ENCODE data around the gene ZNF701. TPM values are rescaled to one million over a fixed set of nuclear protein-coding genes. Genes with fewer than 3 reads are reported as not detected.

Gene ZNF701
- total RNA-seq, 1 experiment from 2014 or later: 9.0 TPM

- Histone ChIP-seq H3K9me3 (ENCODE audit: control insufficient read depth in 1 of 2, insufficient read depth in 1 of 2, low read depth in 1 of 2, low read length in 2 of 2) (no peaks in the 10 kb centered on the region; a peak in 1 of 4 replicates), H3K9me2 (ENCODE audit: insufficient read depth) (no peaks in the 10 kb centered on the region), H2AFZ (ENCODE audit: low read depth, low read length, poor library complexity, severe bottlenecking) (no peak overlapping the region), H3K27ac (ENCODE audit: low read depth, low read length) (no peak overlapping the region), H3K4me2 (ENCODE audit: low read length) (no peak overlapping the region), H3K36me3 (ENCODE audit: control insufficient read depth in 1 of 2, insufficient read depth in 2 of 2, low read length in 2 of 2) (no peaks in the 10 kb centered on the region), H3K4me3 (replicated peaks in 1 of 2; ENCODE audit: low read depth in 1 of 2, low read length in 2 of 2) (no peak overlapping the region), H3K9ac (ENCODE audit: low read length) (no peak overlapping the region), H4K20me1 (ENCODE audit: insufficient read depth) (no peaks in the 10 kb centered on the region), H3K79me2 (ENCODE audit: insufficient read depth, low read length) (no peaks in the 10 kb centered on the region), H3K27me3 (ENCODE audit: insufficient read depth, low read length) (no peaks in the 10 kb centered on the region), H3K4me1 (ENCODE audit: control insufficient read depth in 1 of 2, insufficient read depth in 2 of 2, low read length in 2 of 2) (peaks cover 0 to 16% of the 10 kb centered on the region in 2 experiments; a peak in 2 of 4 replicates)
- RAD21 ChIA-PET (ENCODE audit: low non-redundant PET in 1 of 2, low total read pairs in 2 of 2, uncharacterized antibody in 2 of 2, unreplicated experiment in 2 of 2): no interaction called here
- TF ChIP-seq ZFX (IDR thresholded peaks at IDR 0.05): no peak
- no peak for TF ChIP-seq REST (IDR thresholded peaks at IDR 0.05; ENCODE audit: low read depth)
- TF ChIP-seq ZNF274 (IDR thresholded peaks at IDR 0.05; ENCODE audit: low read depth, low read length): no peak
- TF ChIP-seq SIN3A (IDR thresholded peaks at IDR 0.05; ENCODE audit: low read depth): no peak
- TF ChIP-seq MAX (IDR thresholded peaks at IDR 0.05): no peak
- TF ChIP-seq CBX3 (IDR thresholded peaks at IDR 0.05; ENCODE audit: low read depth): no peak
- TF ChIP-seq CEBPB (IDR thresholded peaks at IDR 0.05; ENCODE audit: low read depth): no peak
- TF ChIP-seq TCF7L2 (IDR thresholded peaks at IDR 0.05; ENCODE audit: borderline replicate concordance, extremely low read depth, insufficient read depth, insufficient read length): no peak
- no peak for TF ChIP-seq CTCF (IDR thresholded peaks at IDR 0.05 in 2 of 3, conservative IDR thresholded peaks at IDR 0.05 in 1 of 3; ENCODE audit: borderline replicate concordance in 1 of 3, insufficient read depth in 1 of 3, low read depth in 2 of 3, low read length in 2 of 3)
- TF ChIP-seq POLR2A (IDR thresholded peaks at IDR 0.05; ENCODE audit: borderline replicate concordance, extremely low read depth, insufficient read depth, insufficient read length): no peak
- TF ChIP-seq RAD21 (IDR thresholded peaks at IDR 0.05; ENCODE audit: low read depth): no peak
- no peak for TF ChIP-seq YY1 (IDR thresholded peaks at IDR 0.05; ENCODE audit: extremely low read depth, insufficient replicate concordance, low read depth, low read length)
- no peak for TF ChIP-seq POLR2AphosphoS5 (IDR thresholded peaks at IDR 0.05; ENCODE audit: low read depth, low read length)
- TF ChIP-seq EZH2 (IDR thresholded peaks at IDR 0.05): no peak
- no peak for TF ChIP-seq ZBTB33 (IDR thresholded peaks at IDR 0.05; ENCODE audit: extremely low read depth, insufficient replicate concordance, low read length)
- TF ChIP-seq JUND (IDR thresholded peaks at IDR 0.05): no peak
- TF ChIP-seq ATF3 (IDR thresholded peaks at IDR 0.05): no peak
- no peak for TF ChIP-seq ELF1 (IDR thresholded peaks at IDR 0.05; ENCODE audit: borderline replicate concordance, low read depth)
- no peak for DNase-seq (ENCODE audit: low read depth, low spot score)
- CTCF ChIA-PET: no interaction called here
- POLR2A ChIA-PET: no interaction called here
- no peak for ATAC-seq
- BruUV-seq (replicated peaks): no TSS peak
- intact Hi-C loops (cut with micrococcal nuclease): no loop called here
Measured at GRCh38 chr19:52602941-52603340, 32.9 kb downstream of the ZNF701 start.
